ENCODE data around the gene MAN1C1. TPM values are rescaled to one million over a fixed set of nuclear protein-coding genes. Genes with fewer than 3 reads are reported as not detected.

The MAN1C1 gene
- total and polyA plus RNA-seq, 10 of the 15 experiments (the other 5 are each of a cell fraction or from before 2014, with no cell fraction given) = 0.12 to 0.56 (median 0.22) TPM; not detected in 3

GRCh38 chr1:25689686-25690381 lies 73.2 kb downstream of the MAN1C1 start:
- no peak for ATAC-seq
- BruUV-seq (replicated peaks) = no TSS peak
- no peaks in the 10 kb centered on the region for H3K9me3 ChIP-seq (replicated peaks; ENCODE audit: control insufficient read depth, insufficient read depth, low read length)
- no peak overlapping the region for H3K9ac ChIP-seq (ENCODE audit: control insufficient read depth, insufficient read depth, low read length)
- ChIA-PET SMC1A (ENCODE audit: uncharacterized antibody, unreplicated experiment) (interaction anchor here (0.5 to 1.2 kb wide), 2 partner anchors 23 to 36 kb away, joined by 3 read pairs; no protein-coding TSS in a partner anchor), CTCF (no interaction called here), POLR2A (no interaction called here), RAD21 (ENCODE audit: unreplicated experiment) (no interaction called here)
- no peaks in the 10 kb centered on the region for H3K4me1 ChIP-seq (ENCODE audit: control insufficient read depth, insufficient read depth, low read length)
- no peak overlapping the region for H3K4me3 ChIP-seq
- 57% methylated on average over 17 of the region's 18 CpGs for WGBS (ENCODE audit: insufficient coverage, insufficient replicate concordance, low lambda C conversion rate, missing lambda C conversion rate)
- TF ChIP-seq ZZZ3 (IDR thresholded peaks at IDR 0.05; ENCODE audit: control insufficient read depth, insufficient read length, low read depth) (no peak), BMI1 (IDR thresholded peaks at IDR 0.05; ENCODE audit: borderline replicate concordance) (no peak), SUPT20H (IDR thresholded peaks at IDR 0.05; ENCODE audit: borderline replicate concordance, control insufficient read depth, low read depth, low read length) (no peak), SREBF2 (IDR thresholded peaks at IDR 0.05; ENCODE audit: low read length) (no peak), CUX1 (IDR thresholded peaks at IDR 0.05; ENCODE audit: insufficient replicate concordance, low read depth, low read length) (no peak), ZBTB11 (CRISPR knock-in tag; IDR thresholded peaks at IDR 0.05) (no peak), MLLT1 (IDR thresholded peaks at IDR 0.05) (no peak), CHD4 (IDR thresholded peaks at IDR 0.05) (no peak), RELB (IDR thresholded peaks at IDR 0.05; ENCODE audit: low read depth) (no peak)
- intact Hi-C loops (cut with micrococcal nuclease; ENCODE audit: unreplicated experiment) = no loop called here
- no peaks in the 10 kb centered on the region for H3K36me3 ChIP-seq (ENCODE audit: control insufficient read depth in 2 of 2, insufficient read depth in 2 of 2, low read length in 1 of 2)
- H3K4me2 ChIP-seq (ENCODE audit: control insufficient read depth, insufficient read depth) = no peak overlapping the region
- H4K20me1 ChIP-seq (ENCODE audit: control insufficient read depth, insufficient read depth) = no peaks in the 10 kb centered on the region; the same call in 1 of the 2 replicates
- H3K79me2 ChIP-seq (ENCODE audit: control insufficient read depth, insufficient read depth, low read length) = no peaks in the 10 kb centered on the region
- no peak overlapping the region for H2AFZ ChIP-seq (ENCODE audit: control insufficient read depth, low read depth, low read length)
- no peak for FAIRE-seq
- H3K27me3 ChIP-seq (replicated peaks in 1 of 2; ENCODE audit: control insufficient read depth in 2 of 2, insufficient read depth in 2 of 2, low read length in 1 of 2) = peaks cover 5 to 18% of the 10 kb centered on the region in 2 experiments
- DNase-seq (ENCODE audit: low read depth, low spot score) = no peak
- H3K27ac ChIP-seq (ENCODE audit: control insufficient read depth, insufficient read depth) = no peak overlapping the region
- in situ Hi-C loops (cut with MboI) = no loop called here

Measured in GM12878 (cell line).